HG03575 (cell line): ENCODE results near the gene EXOC6B.

ENCODE experiments used
- ATAC-seq: cut with Tn5 transposase; IDR thresholded peaks from one replicate; pipeline ENCODE4 v1.9.1; 2021; ENCODE audit not compliant: unreplicated experiment, insufficient number of reproducible peaks, low FRiP score; ENCODE audit errors: extremely low read depth

Gene EXOC6B

GRCh38 chr2:72141881-72142451 is 683.9 kb downstream of the EXOC6B start:
- no peak for ATAC-seq

GRCh38 chr2:72141032-72141645 is 684.7 kb downstream of the EXOC6B start:
- ATAC-seq = no peak

- ATAC-seq = no peak
Measured at GRCh38 chr2:72140621-72140960, 685.2 kb downstream of the EXOC6B start.

- no peak for ATAC-seq
Measured at GRCh38 chr2:72139874-72140620, 685.8 kb downstream of the EXOC6B start.

- ATAC-seq = no peak
Measured at GRCh38 chr2:72139471-72139873, 686.4 kb downstream of the EXOC6B start.

GRCh38 chr2:72138921-72139381 is 686.9 kb downstream of the EXOC6B start:
- ATAC-seq = no peak

- no peak for ATAC-seq
Measured at GRCh38 chr2:72138011-72138881, 687.6 kb downstream of the EXOC6B start.

- ATAC-seq = no peak
Measured at GRCh38 chr2:72137498-72138010, 688.3 kb downstream of the EXOC6B start.

- no peak for ATAC-seq
Measured at GRCh38 chr2:72136933-72137497, 688.8 kb downstream of the EXOC6B start.

GRCh38 chr2:72136331-72136730 is 689.5 kb downstream of the EXOC6B start:
- ATAC-seq = no peak

GRCh38 chr2:72135921-72136320 is 689.9 kb downstream of the EXOC6B start:
- no peak for ATAC-seq

- ATAC-seq = no peak
Measured at GRCh38 chr2:72134997-72135800, 690.6 kb downstream of the EXOC6B start.

GRCh38 chr2:72134408-72134996 is 691.3 kb downstream of the EXOC6B start:
- no peak for ATAC-seq

- ATAC-seq = no peak
Measured at GRCh38 chr2:72133721-72134407, 692.0 kb downstream of the EXOC6B start.

GRCh38 chr2:72132981-72133720 is 692.7 kb downstream of the EXOC6B start:
- ATAC-seq = no peak

- no peak for ATAC-seq
Measured at GRCh38 chr2:72131916-72132841, 693.7 kb downstream of the EXOC6B start.
